ENCODE data around the gene FAR2. TPM values are rescaled to one million over a fixed set of nuclear protein-coding genes. Genes with fewer than 3 reads are reported as not detected.

Gene FAR2
- total RNA-seq, 2 donors from 2014 or later: 42.5 to 96.7 TPM

DNA sequence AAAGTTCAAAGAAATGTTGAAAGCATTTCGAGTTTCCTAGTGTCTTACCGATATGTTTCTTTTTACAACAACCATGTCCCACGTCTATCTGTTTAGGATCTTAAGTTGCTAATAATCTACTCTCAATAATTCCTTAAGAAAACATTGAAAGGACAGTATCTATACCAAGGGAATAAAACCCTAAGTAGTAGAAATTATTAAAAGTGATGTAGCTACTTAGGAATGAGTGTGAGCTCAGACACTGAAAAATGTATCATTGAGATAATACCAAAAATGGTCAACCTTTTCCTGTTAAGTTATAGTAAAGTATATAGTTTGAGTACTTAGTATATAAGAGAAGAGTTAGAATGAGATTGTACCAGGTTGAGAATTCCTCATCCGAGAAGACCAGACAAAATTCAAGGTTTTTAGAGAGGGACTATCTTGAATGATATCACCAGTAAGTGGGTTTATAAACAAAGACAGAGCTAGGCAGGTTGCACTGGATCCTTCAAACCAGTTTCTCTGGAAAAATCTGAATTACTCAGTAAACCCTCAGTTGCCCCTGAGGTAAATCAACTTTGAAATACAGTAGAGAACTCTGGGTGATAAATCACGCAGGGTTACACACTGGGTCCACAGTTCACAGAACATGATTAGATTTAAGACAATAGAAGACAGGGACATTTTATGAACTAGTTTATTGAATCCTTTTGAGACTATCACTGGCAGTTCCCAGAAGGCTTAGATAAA, 135.1 kb downstream of the FAR2 start:
- Histone ChIP-seq H3K4me1 (ENCODE audit: control insufficient read depth, insufficient read depth, low read length) (peaks cover 2% of the 10 kb centered on the region), H3K9ac (ENCODE audit: extremely low read depth, low read length, poor library complexity, severe bottlenecking) (no peak overlapping the region), H3K27me3 (ENCODE audit: control insufficient read depth, insufficient read depth, low read length, poor library complexity, severe bottlenecking) (no peaks in the 10 kb centered on the region), H3K36me3 (ENCODE audit: control insufficient read depth, insufficient read depth, low read length) (no peaks in the 10 kb centered on the region), H3K27ac (ENCODE audit: low read depth, low read length) (no peak overlapping the region), H3K4me3 (ENCODE audit: low read length) (no peak overlapping the region), H3K9me3 (ENCODE audit: control insufficient read depth, low read length) (peaks cover 7% of the 10 kb centered on the region)
- Mint-ChIP-seq H3K9me3 (peaks cover 9% of the 10 kb centered on the region), H3K27ac (no peak overlapping the region), H3K4me1 (peaks cover 24% of the 10 kb centered on the region), H3K36me3 (ENCODE audit: low read depth) (peaks cover 31% of the 10 kb centered on the region), H3K27me3 (ENCODE audit: insufficient read depth) (no peaks in the 10 kb centered on the region), H3K4me3 (no peak overlapping the region)
- 96 to 100% methylated on average over 2 to 5 of the region's 5 CpGs for WGBS, 2 experiments (ENCODE audit: insufficient coverage in 1 of 2, insufficient read length in 1 of 2)
- no peak for DNase-seq
- TF ChIP-seq, protein P1, sequence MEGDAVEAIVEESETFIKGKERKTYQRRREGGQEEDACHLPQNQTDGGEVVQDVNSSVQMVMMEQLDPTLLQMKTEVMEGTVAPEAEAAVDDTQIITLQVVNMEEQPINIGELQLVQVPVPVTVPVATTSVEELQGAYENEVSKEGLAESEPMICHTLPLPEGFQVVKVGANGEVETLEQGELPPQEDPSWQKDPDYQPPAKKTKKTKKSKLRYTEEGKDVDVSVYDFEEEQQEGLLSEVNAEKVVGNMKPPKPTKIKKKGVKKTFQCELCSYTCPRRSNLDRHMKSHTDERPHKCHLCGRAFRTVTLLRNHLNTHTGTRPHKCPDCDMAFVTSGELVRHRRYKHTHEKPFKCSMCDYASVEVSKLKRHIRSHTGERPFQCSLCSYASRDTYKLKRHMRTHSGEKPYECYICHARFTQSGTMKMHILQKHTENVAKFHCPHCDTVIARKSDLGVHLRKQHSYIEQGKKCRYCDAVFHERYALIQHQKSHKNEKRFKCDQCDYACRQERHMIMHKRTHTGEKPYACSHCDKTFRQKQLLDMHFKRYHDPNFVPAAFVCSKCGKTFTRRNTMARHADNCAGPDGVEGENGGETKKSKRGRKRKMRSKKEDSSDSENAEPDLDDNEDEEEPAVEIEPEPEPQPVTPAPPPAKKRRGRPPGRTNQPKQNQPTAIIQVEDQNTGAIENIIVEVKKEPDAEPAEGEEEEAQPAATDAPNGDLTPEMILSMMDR (conservative IDR thresholded peaks at IDR 0.05): no peak

DNA sequence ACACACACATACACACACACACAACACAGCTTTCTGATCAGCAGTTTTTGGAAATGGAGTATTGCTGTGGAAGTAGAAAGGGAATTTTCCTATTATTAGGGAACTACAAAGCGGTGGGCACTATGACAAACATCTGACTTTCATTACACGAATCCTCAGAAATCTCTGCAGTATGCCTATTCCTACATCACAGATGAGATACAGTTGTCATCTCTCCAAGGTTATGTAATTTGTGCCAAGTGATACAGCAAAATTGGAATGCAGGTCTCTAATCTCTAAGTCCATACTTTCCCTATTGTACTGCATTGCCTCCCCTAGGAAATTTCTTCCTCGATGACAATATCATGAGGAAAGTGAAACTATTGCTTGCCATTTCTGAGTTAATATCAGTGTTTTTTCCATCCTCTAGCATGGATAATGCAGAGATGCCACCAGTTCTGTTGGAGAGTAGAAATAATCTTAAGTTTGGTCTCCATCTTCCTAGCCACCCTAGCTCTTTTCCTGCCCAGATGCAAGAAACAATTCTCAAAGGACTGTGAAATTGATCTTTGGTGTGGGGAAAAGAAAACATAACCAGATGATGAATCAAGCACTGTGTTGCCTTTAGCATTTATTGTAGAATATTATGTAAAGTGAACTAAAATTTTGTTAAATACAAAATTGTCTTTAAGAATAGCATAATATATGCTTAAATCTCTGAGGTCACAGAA, 137.2 kb downstream of the FAR2 start:
- H3K4me1 Mint-ChIP-seq: peaks cover 20% of the 10 kb centered on the region
- no peaks in the 10 kb centered on the region for H3K36me3 ChIP-seq (ENCODE audit: control insufficient read depth, insufficient read depth, low read length)
- H3K9me3 Mint-ChIP-seq: peaks cover 25% of the 10 kb centered on the region
- no peak overlapping the region for H3K4me3 ChIP-seq (ENCODE audit: low read length)
- peaks cover 2% of the 10 kb centered on the region for H3K4me1 ChIP-seq (ENCODE audit: control insufficient read depth, insufficient read depth, low read length)
- H3K36me3 Mint-ChIP-seq (ENCODE audit: low read depth): peaks cover 39% of the 10 kb centered on the region
- peaks cover 22% of the 10 kb centered on the region for H3K9me3 ChIP-seq (ENCODE audit: control insufficient read depth, low read length)
- TF ChIP-seq, protein P1 (conservative IDR thresholded peaks at IDR 0.05): no peak
- no peak overlapping the region for H3K4me3 Mint-ChIP-seq
- no peak overlapping the region for H3K27ac Mint-ChIP-seq
- H3K27me3 ChIP-seq (ENCODE audit: control insufficient read depth, insufficient read depth, low read length, poor library complexity, severe bottlenecking): no peaks in the 10 kb centered on the region
- H3K27ac ChIP-seq (ENCODE audit: low read depth, low read length): no peak overlapping the region
- H3K9ac ChIP-seq (ENCODE audit: extremely low read depth, low read length, poor library complexity, severe bottlenecking): no peak overlapping the region
- 93 to 100% methylated on average over 3 of the region's 3 CpGs for WGBS, 2 experiments (ENCODE audit: insufficient coverage in 1 of 2, insufficient read length in 1 of 2)
- no peaks in the 10 kb centered on the region for H3K27me3 Mint-ChIP-seq (ENCODE audit: insufficient read depth)
- DNase-seq: no peak

DNA sequence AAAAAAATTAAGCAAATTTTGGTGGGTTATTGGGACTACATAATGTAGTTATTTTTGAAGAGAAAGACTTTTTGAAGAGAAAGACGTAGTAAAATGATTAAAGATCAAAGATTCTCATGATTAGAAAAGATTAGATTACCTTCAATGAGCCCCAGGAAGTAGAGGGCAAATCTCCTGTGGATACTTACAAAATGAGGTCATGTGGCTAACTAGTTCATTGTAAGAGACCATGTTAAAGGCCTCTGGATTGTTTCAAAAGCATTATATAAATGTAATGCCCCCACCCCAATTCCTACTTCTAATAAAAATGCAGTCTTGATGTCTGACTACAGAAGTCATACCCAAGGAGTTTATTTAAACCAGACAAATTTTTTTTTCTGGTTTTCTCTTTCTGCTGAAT, 138.5 kb downstream of the FAR2 start:
- Histone ChIP-seq H3K27ac (ENCODE audit: low read depth, low read length) (no peak overlapping the region), H3K4me1 (ENCODE audit: control insufficient read depth, insufficient read depth, low read length) (peaks cover 2% of the 10 kb centered on the region), H3K27me3 (ENCODE audit: control insufficient read depth, insufficient read depth, low read length, poor library complexity, severe bottlenecking) (no peaks in the 10 kb centered on the region), H3K9me3 (ENCODE audit: control insufficient read depth, low read length) (peaks cover 22% of the 10 kb centered on the region), H3K4me3 (ENCODE audit: low read length) (no peak overlapping the region), H3K36me3 (ENCODE audit: control insufficient read depth, insufficient read depth, low read length) (no peaks in the 10 kb centered on the region), H3K9ac (ENCODE audit: extremely low read depth, low read length, poor library complexity, severe bottlenecking) (no peak overlapping the region)
- peak overlapping the region; percentile 53 for H3K27ac Mint-ChIP-seq
- peaks cover 12% of the 10 kb centered on the region for H3K4me1 Mint-ChIP-seq
- WGBS, 2 experiments (ENCODE audit: insufficient coverage in 1 of 2, insufficient read length in 1 of 2): 25% methylated on average over 1 of the region's 1 CpG; no CpG with 5 or more reads in 1 of the 2 experiments
- no peak for DNase-seq
- H3K36me3 Mint-ChIP-seq (ENCODE audit: low read depth): peaks cover 39% of the 10 kb centered on the region
- TF ChIP-seq, protein P1 (conservative IDR thresholded peaks at IDR 0.05): no peak
- no peaks in the 10 kb centered on the region for H3K27me3 Mint-ChIP-seq (ENCODE audit: insufficient read depth)
- peaks cover 25% of the 10 kb centered on the region for H3K9me3 Mint-ChIP-seq
- H3K4me3 Mint-ChIP-seq: no peak overlapping the region
